Progenitor cell of endocrine pancreas (in vitro differentiated cells): Measurements from ENCODE around the gene MVB12B. TPM values are rescaled to one million over a fixed set of nuclear protein-coding genes. Genes with fewer than 3 reads are reported as not detected.
A peak's percentile ranks its signal among the peaks of the same experiment; 100 is the strongest.

Experiments used
- DNase-seq: peaks from one replicate; pipeline ENCODE4 v3.0.0; 2021; ENCODE audit warnings: low spot score; ENCODE audit not compliant: unreplicated experiment
- H3K27ac Mint-ChIP-seq: 2 replicates; pipeline ENCODE4 v1.8.0; 2021; ENCODE audit warnings: mild to moderate bottlenecking, moderate library complexity, mixed read lengths
- H3K27me3 Mint-ChIP-seq: 2 replicates; pipeline ENCODE4 v1.8.0; 2021; ENCODE audit warnings: mixed read lengths
- H3K36me3 Mint-ChIP-seq: 2 replicates; pipeline ENCODE4 v1.8.0; 2022; ENCODE audit warnings: mixed read lengths; ENCODE audit not compliant: insufficient read depth
- H3K4me1 Mint-ChIP-seq: 2 replicates; pipeline ENCODE4 v1.8.0; 2021; ENCODE audit warnings: low read depth, mixed read lengths
- H3K4me3 Mint-ChIP-seq: 2 replicates; pipeline ENCODE4 v1.8.0; 2021; ENCODE audit warnings: low read depth, mild to moderate bottlenecking, moderate library complexity, mixed read lengths
- H3K9me3 Mint-ChIP-seq: 2 replicates; pipeline ENCODE4 v1.8.0; 2021; ENCODE audit warnings: low read depth, mixed read lengths
- CTCF ChIP-seq: fragments of 200-600 bp; sonication (generic); IDR thresholded peaks from one replicate; pipeline ENCODE4 v1.5.0; 2021; ENCODE audit warnings: antibody characterized with exemption, mild to moderate bottlenecking; ENCODE audit not compliant: unreplicated experiment
- total RNA-seq: library from RNA; stranded (reverse); gene quantifications from 2 replicates; pipeline ENCODE4 v1.2.1, GENCODE V29; 2021

Gene MVB12B
- total RNA-seq, 1 donor from 2014 or later, result 34.6 TPM

- no peaks in the 10 kb centered on the region for H3K9me3 Mint-ChIP-seq
- H3K27ac Mint-ChIP-seq, result peak overlapping the region; percentile 76
- no peak for DNase-seq
- H3K4me1 Mint-ChIP-seq, result peaks cover 38% of the 10 kb centered on the region
- H3K36me3 Mint-ChIP-seq, result peaks cover 13% of the 10 kb centered on the region
- H3K4me3 Mint-ChIP-seq, result peak overlapping the region; percentile 29
- no peak for TF ChIP-seq CTCF
- H3K27me3 Mint-ChIP-seq, result no peaks in the 10 kb centered on the region
Measured at GRCh38 chr9:126335837-126336735, 9.5 kb downstream of the MVB12B start.

GRCh38 chr9:126336736-126337325 is 10.2 kb downstream of the MVB12B start:
- no peak for DNase-seq
- Mint-ChIP-seq H3K4me1 (peaks cover 38% of the 10 kb centered on the region), H3K36me3 (peaks cover 20% of the 10 kb centered on the region), H3K27ac (peak overlapping the region; percentile 76), H3K9me3 (no peaks in the 10 kb centered on the region), H3K27me3 (no peaks in the 10 kb centered on the region), H3K4me3 (peak overlapping the region; percentile 29)
- TF ChIP-seq CTCF, result no peak

GRCh38 chr9:126337729-126338372 is 11.2 kb downstream of the MVB12B start:
- peak overlapping the region; percentile 18 for H3K27ac Mint-ChIP-seq
- DNase-seq, result no peak
- peaks cover 37% of the 10 kb centered on the region for H3K4me1 Mint-ChIP-seq
- peaks cover 21% of the 10 kb centered on the region for H3K36me3 Mint-ChIP-seq
- H3K27me3 Mint-ChIP-seq, result no peaks in the 10 kb centered on the region
- no peak for TF ChIP-seq CTCF
- no peak overlapping the region for H3K4me3 Mint-ChIP-seq
- H3K9me3 Mint-ChIP-seq, result no peaks in the 10 kb centered on the region

GRCh38 chr9:126338945-126339344 is 12.3 kb downstream of the MVB12B start:
- Mint-ChIP-seq H3K36me3 (peaks cover 22% of the 10 kb centered on the region), H3K4me1 (peaks cover 38% of the 10 kb centered on the region), H3K27me3 (no peaks in the 10 kb centered on the region), H3K4me3 (no peak overlapping the region), H3K9me3 (no peaks in the 10 kb centered on the region), H3K27ac (no peak overlapping the region)
- DNase-seq, result no peak
- TF ChIP-seq CTCF, result no peak

- H3K36me3 Mint-ChIP-seq, result peaks cover 33% of the 10 kb centered on the region
Measured at GRCh38 chr9:126341426-126341825, 14.8 kb downstream of the MVB12B start.

More at GRCh38 chr9:126341426-126341825, 14.8 kb downstream of the MVB12B start:
- no peak overlapping the region for H3K27ac Mint-ChIP-seq
- no peak overlapping the region for H3K4me3 Mint-ChIP-seq
- H3K9me3 Mint-ChIP-seq, result no peaks in the 10 kb centered on the region
- TF ChIP-seq CTCF, result no peak
- no peak for DNase-seq
- H3K27me3 Mint-ChIP-seq, result no peaks in the 10 kb centered on the region
- H3K4me1 Mint-ChIP-seq, result peaks cover 20% of the 10 kb centered on the region
